Neural progenitor cell (in vitro differentiated cells): ENCODE measurements around the gene NR1H4. TPM values are rescaled to one million over a fixed set of nuclear protein-coding genes. Genes with fewer than 3 reads are reported as not detected.

Source experiments
- DNase-seq: peaks from one replicate; pipeline ENCODE4 v3.0.0-alpha.2; 2016; ENCODE audit warnings: low spot score
- H2AFZ ChIP-seq: fragments of 200-600 bp; sonication (generic); replicated peaks from 2 replicates; pipeline ENCODE4 v1.6.1; 2016; ENCODE audit warnings: antibody characterized with exemption
- H3F3A ChIP-seq: fragments of 200-600 bp; sonication (generic); 2 replicates; pipeline ENCODE4 v1.6.1; 2016; ENCODE audit warnings: antibody characterized with exemption, low read depth
- H3K27ac ChIP-seq: fragments of 200-600 bp; sonication (generic); 2 replicates; pipeline ENCODE4 v1.5.1; 2016; ENCODE audit warnings: mild to moderate bottlenecking
- H3K27me3 ChIP-seq: fragments of 200-600 bp; sonication (generic); 2 replicates; pipeline ENCODE4 v1.6.1; 2016; ENCODE audit warnings: mild to moderate bottlenecking, moderate library complexity
- H3K36me3 ChIP-seq: fragments of 200-600 bp; sonication (generic); 2 replicates; pipeline ENCODE4 v1.5.1; 2016
- H3K4me1 ChIP-seq: fragments of 200-600 bp; sonication (generic); 2 replicates; pipeline ENCODE4 v1.6.1; 2016; ENCODE audit warnings: mixed run types
- H3K4me2 ChIP-seq: fragments of 200-600 bp; sonication (generic); 2 replicates; pipeline ENCODE4 v1.6.1; 2016
- H3K4me3 ChIP-seq: fragments of 200-600 bp; sonication (generic); 2 replicates; pipeline ENCODE4 v1.5.1; 2016
- H3K79me2 ChIP-seq: fragments of 200-600 bp; sonication (generic); 2 replicates; pipeline ENCODE4 v1.6.1; 2016; ENCODE audit warnings: low read depth
- H3K9ac ChIP-seq: fragments of 200-600 bp; sonication (generic); 2 replicates; pipeline ENCODE4 v1.6.1; 2016
- H3K9me3 ChIP-seq: fragments of 200-600 bp; sonication (generic); 2 replicates; pipeline ENCODE4 v1.5.1; 2016; ENCODE audit warnings: low read depth
- H4K20me1 ChIP-seq: fragments of 200-600 bp; sonication (generic); 2 replicates; pipeline ENCODE4 v1.6.1; 2016; ENCODE audit warnings: low read depth
- H3K27ac Mint-ChIP-seq: 3 replicates; pipeline ENCODE4 v1.8.0; 2021; ENCODE audit warnings: mixed read lengths
- H3K27me3 Mint-ChIP-seq: 2 replicates; pipeline ENCODE4 v1.8.0; 2022; ENCODE audit warnings: low read depth, mild to moderate bottlenecking, inconsistent platforms, moderate library complexity, mixed read lengths; ENCODE audit not compliant: insufficient read depth
- H3K36me3 Mint-ChIP-seq: 3 replicates; pipeline ENCODE4 v1.8.0; 2021; ENCODE audit warnings: mixed read lengths
- H3K4me1 Mint-ChIP-seq: 3 replicates; pipeline ENCODE4 v1.8.0; 2021; ENCODE audit warnings: mixed read lengths
- H3K4me3 Mint-ChIP-seq: 3 replicates; pipeline ENCODE4 v1.8.0; 2021; ENCODE audit warnings: mild to moderate bottlenecking, moderate library complexity, mixed read lengths
- H3K9me3 Mint-ChIP-seq: 3 replicates; pipeline ENCODE4 v1.8.0; 2020; ENCODE audit warnings: mixed read lengths
- EZH2 ChIP-seq: fragments of 200-600 bp; sonication (generic); IDR thresholded peaks from 2 replicates; pipeline ENCODE4 v1.6.1; 2017; ENCODE audit warnings: antibody characterized with exemption, mild to moderate bottlenecking, moderate library complexity
- EZH2phosphoT487 ChIP-seq: fragments of 200-600 bp; sonication (generic); IDR thresholded peaks from 2 replicates; pipeline ENCODE4 v1.6.1; 2017; ENCODE audit warnings: antibody characterized with exemption
- total RNA-seq: library from RNA; depleted of rRNA; stranded (reverse); fragments of >200 nt; gene quantifications from 2 replicates; pipeline ENCODE4 v1.2.3, GENCODE V29; 2015; ENCODE audit warnings: low replicate concordance
- TF ChIP-seq, protein P1 (sequence below): fragments of 200-600 bp; sonication (generic); IDR thresholded peaks from 2 replicates; pipeline ENCODE4 v1.5.1; 2017; ENCODE audit warnings: antibody characterized with exemption, mild to moderate bottlenecking

The NR1H4 gene
- total RNA-seq, 1 donor from 2014 or later, result not detected

DNA sequence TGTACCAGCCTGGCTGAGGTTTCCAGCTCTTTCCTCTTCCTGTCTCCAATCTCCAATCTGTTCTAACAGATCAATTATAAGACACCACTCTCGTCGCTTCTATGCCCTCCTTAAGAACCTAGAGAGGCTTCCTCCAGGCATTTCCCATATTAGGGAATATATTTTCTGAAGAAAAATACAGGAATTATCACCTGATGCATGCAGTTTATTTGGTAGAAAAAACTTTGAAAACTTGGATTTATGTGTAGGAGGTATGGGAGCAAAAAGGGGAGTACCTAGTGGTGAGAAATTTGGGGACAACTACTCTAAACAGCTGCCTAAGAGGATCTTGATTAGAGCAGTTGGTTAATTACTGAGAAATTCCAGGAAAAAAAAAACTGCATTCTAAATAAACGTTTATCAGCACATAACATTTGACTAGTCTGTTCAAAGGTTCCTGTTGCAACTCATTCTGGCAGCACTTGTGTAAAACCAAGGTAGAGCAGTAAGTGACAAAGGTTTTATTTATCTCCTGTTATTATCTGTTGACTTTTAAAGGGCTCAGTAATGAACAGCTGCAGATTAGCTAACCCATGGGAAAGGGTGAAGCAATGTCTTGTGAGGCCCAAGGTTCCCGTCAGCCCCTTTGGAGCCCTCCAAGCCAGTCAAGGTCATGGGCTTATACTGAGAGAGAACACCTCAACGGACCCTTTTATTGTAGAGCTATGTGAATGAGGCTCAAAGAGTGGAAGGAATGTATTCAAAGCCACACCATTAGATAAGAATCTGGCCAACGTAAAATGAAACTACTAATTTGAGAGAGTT is 36.4 kb upstream of the NR1H4 start:
- H3K36me3 Mint-ChIP-seq, result no peaks in the 10 kb centered on the region
- H3K4me3 Mint-ChIP-seq, result no peak overlapping the region
- no peak overlapping the region for H3K27ac Mint-ChIP-seq
- no peak overlapping the region for H3K4me3 ChIP-seq
- H3K36me3 ChIP-seq, result no peaks in the 10 kb centered on the region
- H3K79me2 ChIP-seq, result no peaks in the 10 kb centered on the region
- no peaks in the 10 kb centered on the region for H3K27me3 Mint-ChIP-seq
- H3K9me3 ChIP-seq, result no peaks in the 10 kb centered on the region
- H2AFZ ChIP-seq, result no peak overlapping the region
- H4K20me1 ChIP-seq, result no peaks in the 10 kb centered on the region
- H3K4me1 Mint-ChIP-seq, result no peaks in the 10 kb centered on the region
- TF ChIP-seq EZH2phosphoT487 (no peak), EZH2 (no peak)
- TF ChIP-seq, protein P1, sequence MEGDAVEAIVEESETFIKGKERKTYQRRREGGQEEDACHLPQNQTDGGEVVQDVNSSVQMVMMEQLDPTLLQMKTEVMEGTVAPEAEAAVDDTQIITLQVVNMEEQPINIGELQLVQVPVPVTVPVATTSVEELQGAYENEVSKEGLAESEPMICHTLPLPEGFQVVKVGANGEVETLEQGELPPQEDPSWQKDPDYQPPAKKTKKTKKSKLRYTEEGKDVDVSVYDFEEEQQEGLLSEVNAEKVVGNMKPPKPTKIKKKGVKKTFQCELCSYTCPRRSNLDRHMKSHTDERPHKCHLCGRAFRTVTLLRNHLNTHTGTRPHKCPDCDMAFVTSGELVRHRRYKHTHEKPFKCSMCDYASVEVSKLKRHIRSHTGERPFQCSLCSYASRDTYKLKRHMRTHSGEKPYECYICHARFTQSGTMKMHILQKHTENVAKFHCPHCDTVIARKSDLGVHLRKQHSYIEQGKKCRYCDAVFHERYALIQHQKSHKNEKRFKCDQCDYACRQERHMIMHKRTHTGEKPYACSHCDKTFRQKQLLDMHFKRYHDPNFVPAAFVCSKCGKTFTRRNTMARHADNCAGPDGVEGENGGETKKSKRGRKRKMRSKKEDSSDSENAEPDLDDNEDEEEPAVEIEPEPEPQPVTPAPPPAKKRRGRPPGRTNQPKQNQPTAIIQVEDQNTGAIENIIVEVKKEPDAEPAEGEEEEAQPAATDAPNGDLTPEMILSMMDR, result no peak
- H3K4me2 ChIP-seq, result no peak overlapping the region
- no peaks in the 10 kb centered on the region for H3K4me1 ChIP-seq
- DNase-seq, result no peak
- no peak overlapping the region for H3K9ac ChIP-seq
- H3K27ac ChIP-seq, result no peak overlapping the region
- H3K9me3 Mint-ChIP-seq, result no peaks in the 10 kb centered on the region
- no peaks in the 10 kb centered on the region for H3F3A ChIP-seq
- no peaks in the 10 kb centered on the region for H3K27me3 ChIP-seq

DNA sequence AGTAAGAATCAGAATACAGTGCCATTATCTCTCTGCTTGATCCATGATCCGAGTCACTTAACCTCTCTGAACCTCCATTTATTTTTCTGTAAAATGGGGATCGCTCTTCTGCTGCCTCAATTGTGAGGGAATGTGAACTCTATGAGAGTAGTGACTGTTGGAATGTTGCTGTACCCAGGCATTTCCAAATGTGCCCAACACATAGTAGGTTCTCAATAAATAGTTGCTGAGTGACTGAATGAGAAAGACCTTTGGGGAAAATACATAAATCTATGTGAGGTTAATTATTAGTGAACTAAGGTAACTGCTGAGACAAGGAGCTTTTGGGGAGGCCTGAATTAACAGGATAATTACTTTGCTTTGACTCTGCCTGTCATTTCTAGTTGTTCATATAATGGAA is 33.9 kb upstream of the NR1H4 start:
- Mint-ChIP-seq H3K27ac (no peak overlapping the region), H3K27me3 (no peaks in the 10 kb centered on the region), H3K4me3 (no peak overlapping the region), H3K9me3 (no peaks in the 10 kb centered on the region), H3K36me3 (no peaks in the 10 kb centered on the region), H3K4me1 (no peaks in the 10 kb centered on the region)
- Histone ChIP-seq H3K4me3 (no peak overlapping the region), H3K4me2 (no peak overlapping the region), H2AFZ (no peak overlapping the region), H4K20me1 (no peaks in the 10 kb centered on the region), H3K27me3 (no peaks in the 10 kb centered on the region), H3F3A (no peaks in the 10 kb centered on the region), H3K36me3 (no peaks in the 10 kb centered on the region), H3K27ac (no peak overlapping the region), H3K9ac (no peak overlapping the region), H3K79me2 (no peaks in the 10 kb centered on the region), H3K4me1 (no peaks in the 10 kb centered on the region), H3K9me3 (no peaks in the 10 kb centered on the region)
- TF ChIP-seq EZH2 (no peak), EZH2phosphoT487 (no peak)
- TF ChIP-seq, protein P1, result no peak
- no peak for DNase-seq

DNA sequence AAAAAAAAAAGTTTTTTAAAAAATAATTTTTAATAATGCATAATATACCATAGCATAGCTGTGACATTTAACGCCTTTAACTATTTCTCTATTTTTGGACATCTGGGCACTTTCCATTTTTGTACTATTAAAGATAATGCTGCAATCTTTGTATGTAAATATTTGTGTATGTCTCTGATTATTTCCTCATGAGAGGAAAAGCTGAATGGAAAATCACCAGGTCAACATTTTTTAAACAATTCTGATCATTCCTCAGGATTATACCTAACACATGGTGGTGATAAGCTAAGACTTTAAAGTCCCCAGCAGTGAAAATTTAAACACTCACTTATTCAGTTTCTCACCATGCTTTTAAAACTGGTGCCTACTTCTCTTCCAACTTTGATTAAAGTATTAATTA is 31.3 kb upstream of the NR1H4 start:
- Histone ChIP-seq H3F3A (no peaks in the 10 kb centered on the region), H2AFZ (no peak overlapping the region), H3K4me1 (peaks cover 5% of the 10 kb centered on the region), H3K4me2 (no peak overlapping the region), H3K27me3 (no peaks in the 10 kb centered on the region), H3K79me2 (no peaks in the 10 kb centered on the region), H3K4me3 (no peak overlapping the region), H3K9me3 (no peaks in the 10 kb centered on the region), H3K27ac (no peak overlapping the region), H3K36me3 (no peaks in the 10 kb centered on the region), H4K20me1 (no peaks in the 10 kb centered on the region), H3K9ac (no peak overlapping the region)
- no peaks in the 10 kb centered on the region for H3K27me3 Mint-ChIP-seq
- no peaks in the 10 kb centered on the region for H3K36me3 Mint-ChIP-seq
- DNase-seq, result no peak
- H3K9me3 Mint-ChIP-seq, result no peaks in the 10 kb centered on the region
- H3K4me3 Mint-ChIP-seq, result no peak overlapping the region
- TF ChIP-seq EZH2 (no peak), EZH2phosphoT487 (no peak)
- TF ChIP-seq, protein P1, result no peak
- peaks cover 9% of the 10 kb centered on the region for H3K4me1 Mint-ChIP-seq
- H3K27ac Mint-ChIP-seq, result no peak overlapping the region
